ENCODE results near the gene RBMS3. TPM values are rescaled to one million over a fixed set of nuclear protein-coding genes. Genes with fewer than 3 reads are reported as not detected.

RBMS3 gene
- total RNA-seq, 6 donors from 2014 or later = 39.8 to 102 (median 57.2) TPM

- Histone ChIP-seq H3K9me3 (no peaks in the 10 kb centered on the region), H3K4me1 (no peaks in the 10 kb centered on the region), H3K27me3 (no peaks in the 10 kb centered on the region), H3K36me3 (no peaks in the 10 kb centered on the region), H3K27ac (no peak overlapping the region), H3K4me3 (no peak overlapping the region)
- TF ChIP-seq CTCF (IDR thresholded peaks at IDR 0.05) (no peak), POLR2A (IDR thresholded peaks at IDR 0.05) (no peak), EP300 (IDR thresholded peaks at IDR 0.05) (no peak)
- DNase-seq (no peak), ATAC-seq (ENCODE audit: low FRiP score in 2 of 2) (no peak)
Observed at GRCh38 chr3:30059240-30059639, 778.4 kb downstream of the RBMS3 start.

Small RNA genes lying within 50 kb of the gene (small RNA-seq; reads per million reads assigned to genes)
- 0 reads per million in 4 donors for gene MTND4LP9

Measured in upper lobe of left lung (tissue), 6 donors.